H1 (cell line): ENCODE data around the gene DRC3. TPM values are rescaled to one million over a fixed set of nuclear protein-coding genes. Genes with fewer than 3 reads are reported as not detected.

Experiments used
- CTCF ChIA-PET: fragments of 300-600 bp; sonication (Branson Sonifier 250); formaldehyde crosslinking; loops from one replicate; lab custom pipeline; 2021; ENCODE audit not compliant: partially characterized antibody; lab: Charles Lee
- POLR2A ChIA-PET: fragments of 300-600 bp; sonication (Branson Sonifier 250); formaldehyde crosslinking; loops from one replicate; lab custom pipeline; 2021; ENCODE audit warnings: inconsistent platforms; ENCODE audit not compliant: partially characterized antibody; lab: Charles Lee
- DNase-seq, 2 experiments: peaks; one replicate each; pipeline versions ENCODE4 v3.0.0 to v3.0.0-alpha.2; 2010 to 2022; ENCODE audit warnings: low spot score in 2 of 2, low read depth in 1 of 2, mixed read lengths in 1 of 2
- FAIRE-seq: peaks from 2 replicates; lab custom pipeline; 2011; peaks lifted over from hg19 to GRCh38; lab: Jason Lieb, UNC
- H2AFZ ChIP-seq: 2 replicates; pipeline ENCODE4 v1.8.1; 2012; ENCODE audit warnings: low read length, inconsistent platforms
- H2AK5ac ChIP-seq: 2 replicates; pipeline ENCODE4 v1.6.1; 2013; ENCODE audit warnings: low read depth, low read length
- H2BK120ac ChIP-seq: replicated peaks from 2 replicates; pipeline ENCODE3; 2013; ENCODE audit warnings: low read depth, low read length, inconsistent platforms
- H2BK12ac ChIP-seq: 2 replicates; pipeline ENCODE4 v1.6.1; 2013; ENCODE audit warnings: low read depth, low read length
- H2BK15ac ChIP-seq: 2 replicates; pipeline ENCODE4 v1.6.1; 2013; ENCODE audit warnings: low read length
- H2BK20ac ChIP-seq: 2 replicates; pipeline ENCODE4 v1.6.1; 2013; ENCODE audit warnings: low read length
- H2BK5ac ChIP-seq: 2 replicates; pipeline ENCODE4 v1.6.1; 2013; ENCODE audit warnings: low read depth, low read length
- H3K14ac ChIP-seq: 2 replicates; pipeline ENCODE4 v1.6.1; 2013; ENCODE audit warnings: inconsistent platforms; ENCODE audit not compliant: insufficient read length
- H3K18ac ChIP-seq: 2 replicates; pipeline ENCODE4 v1.6.1; 2013; ENCODE audit warnings: low read length; ENCODE audit errors: extremely low read depth
- H3K23ac ChIP-seq: 2 replicates; pipeline ENCODE4 v1.6.1; 2013; ENCODE audit warnings: inconsistent platforms; ENCODE audit not compliant: insufficient read length
- H3K23me2 ChIP-seq: 2 replicates; pipeline ENCODE4 v1.6.1; 2013; ENCODE audit warnings: low read depth, low read length
- H3K27ac ChIP-seq: 2 replicates; pipeline ENCODE4 v1.6.1; 2011; ENCODE audit warnings: low read depth, low read length, inconsistent platforms
- H3K27me3 ChIP-seq, 4 experiments: replicated peaks in 1 of 4; 1 replicate in 1 of 4; 2 replicates in 3 of 4; pipeline versions ENCODE4 v1.6.1 to v1.8.1; 2011 to 2013; ENCODE audit warnings: low read length in 3 of 4, mild to moderate bottlenecking in 3 of 4, inconsistent platforms in 2 of 4, mixed read lengths in 2 of 4, moderate library complexity in 1 of 4; ENCODE audit not compliant: control insufficient read depth in 3 of 4, insufficient read depth in 3 of 4; ENCODE audit errors: extremely low read depth in 1 of 4
- H3K36me3 ChIP-seq, 4 experiments: 2 replicates each; pipeline versions ENCODE4 v1.6.1 to v1.8.1; 2011 to 2013; ENCODE audit warnings: mild to moderate bottlenecking in 4 of 4, low read length in 3 of 4, moderate library complexity in 2 of 4, control low read depth in 1 of 4, inconsistent platforms in 1 of 4; ENCODE audit not compliant: insufficient read depth in 4 of 4, control insufficient read depth in 2 of 4
- H3K4ac ChIP-seq: replicated peaks from 2 replicates; pipeline ENCODE3; 2013; ENCODE audit warnings: low read length, low read depth, mixed read lengths, inconsistent platforms; ENCODE audit not compliant: insufficient read length
- H3K4me1 ChIP-seq, 4 experiments: replicated peaks in 1 of 4; 1 replicate in 1 of 4; 2 replicates in 3 of 4; pipeline versions ENCODE4 v1.6.1 to v1.8.1; 2011 to 2013; ENCODE audit warnings: low read length in 3 of 4, inconsistent platforms in 2 of 4, mixed read lengths in 1 of 4; ENCODE audit not compliant: insufficient read depth in 4 of 4, control insufficient read depth in 3 of 4
- H3K4me2 ChIP-seq, 2 experiments: 2 replicates each; pipeline versions ENCODE4 v1.6.1 to v1.8.1; 2011 to 2013; ENCODE audit warnings: low read depth in 2 of 2, low read length in 2 of 2, control low read depth in 1 of 2, inconsistent platforms in 1 of 2, mild to moderate bottlenecking in 1 of 2; ENCODE audit not compliant: insufficient read depth in 1 of 2
- H3K4me3 ChIP-seq, 4 experiments: fragments of 200-600, 300-600 bp in 1 of 4; sonication (generic), shearing (Covaris generic), sonication (Bioruptor Twin) in 1 of 4; 2 replicates each; pipeline versions ENCODE4 v1.5.1 to v1.8.1; 2011 to 2016; ENCODE audit warnings: low read length in 4 of 4, low read depth in 3 of 4, control low read depth in 2 of 4, inconsistent platforms in 2 of 4, mild to moderate bottlenecking in 2 of 4, mixed read lengths in 1 of 4, moderate library complexity in 1 of 4; ENCODE audit not compliant: insufficient read depth in 2 of 4; ENCODE audit errors: extremely low read depth in 1 of 4
- H3K56ac ChIP-seq: replicated peaks from 2 replicates; pipeline ENCODE3; 2013; ENCODE audit warnings: low read depth, mild to moderate bottlenecking, mixed read lengths, low read length, inconsistent platforms; ENCODE audit not compliant: insufficient read length
- H3K79me1 ChIP-seq: 2 replicates; pipeline ENCODE4 v1.6.1; 2013; ENCODE audit warnings: low read depth, low read length, control low read depth
- H3K79me2 ChIP-seq, 2 experiments: 2 replicates each; pipeline versions ENCODE4 v1.6.1 to v1.8.1; 2012 to 2013; ENCODE audit warnings: low read length in 2 of 2, mild to moderate bottlenecking in 2 of 2, inconsistent platforms in 1 of 2; ENCODE audit not compliant: insufficient read depth in 2 of 2, control insufficient read depth in 1 of 2
- H3K9ac ChIP-seq, 4 experiments: replicated peaks in 1 of 4; 1 replicate in 1 of 4; 2 replicates in 3 of 4; pipeline versions ENCODE4 v1.6.1 to v1.8.1; 2011 to 2013; ENCODE audit warnings: low read depth in 3 of 4, low read length in 3 of 4, control low read depth in 2 of 4, mild to moderate bottlenecking in 2 of 4, moderate library complexity in 2 of 4, inconsistent platforms in 1 of 4; ENCODE audit errors: extremely low read depth in 1 of 4
- H3K9me3 ChIP-seq, 2 experiments: 2 replicates each; pipeline versions ENCODE4 v1.6.1 to v1.8.1; 2012 to 2013; ENCODE audit warnings: mild to moderate bottlenecking in 2 of 2, moderate library complexity in 2 of 2, control low read depth in 1 of 2, inconsistent platforms in 1 of 2, low read depth in 1 of 2, low read length in 1 of 2, mixed read lengths in 1 of 2; ENCODE audit not compliant: insufficient read depth in 2 of 2
- H4K20me1 ChIP-seq, 2 experiments: replicated peaks in 1 of 2; 2 replicates each; pipeline versions ENCODE3 to v1.8.1; 2011 to 2013; ENCODE audit warnings: inconsistent platforms in 2 of 2, low read length in 2 of 2, mild to moderate bottlenecking in 1 of 2; ENCODE audit not compliant: insufficient read depth in 2 of 2, control insufficient read depth in 1 of 2
- H4K5ac ChIP-seq: 2 replicates; pipeline ENCODE4 v1.6.1; 2013; ENCODE audit warnings: low read length, low read depth, mixed read lengths, inconsistent platforms; ENCODE audit not compliant: insufficient read length
- H4K8ac ChIP-seq: 2 replicates; pipeline ENCODE4 v1.8.0; 2013; ENCODE audit warnings: mild to moderate bottlenecking, moderate library complexity, low read length, inconsistent platforms; ENCODE audit not compliant: insufficient read depth; ENCODE audit errors: extremely low read depth
- H4K91ac ChIP-seq: replicated peaks from 2 replicates; pipeline ENCODE3; 2013; ENCODE audit warnings: low read length, mixed read lengths, inconsistent platforms; ENCODE audit not compliant: insufficient read length
- CHD2 ChIP-seq: IDR thresholded peaks from 2 replicates; pipeline ENCODE4 v1.6.1; 2012; ENCODE audit warnings: low read length, improper control_type of control experiment
- HDAC6 ChIP-seq: IDR thresholded peaks from one replicate; pipeline ENCODE4 v1.7.1; 2012; ENCODE audit warnings: low read depth, mild to moderate bottlenecking, inconsistent platforms, low read length, moderate library complexity
- KDM1A ChIP-seq: fragments of 200-600, 300-600 bp; sonication (generic); IDR thresholded peaks from 2 replicates; pipeline ENCODE4 v1.7.1; 2016; ENCODE audit warnings: mild to moderate bottlenecking, low read length, borderline replicate concordance
- KDM4A ChIP-seq: IDR thresholded peaks from one replicate; pipeline ENCODE4 v1.7.1; 2012; ENCODE audit warnings: low read depth, mild to moderate bottlenecking, moderate library complexity, low read length, inconsistent platforms; ENCODE audit not compliant: severe bottlenecking
- POU5F1 ChIP-seq: IDR thresholded peaks from 2 replicates; pipeline ENCODE4 v1.6.1; 2011; ENCODE audit warnings: low read depth, mild to moderate bottlenecking, low read length, moderate library complexity
- RFX5 ChIP-seq: IDR thresholded peaks from 2 replicates; pipeline ENCODE4 v1.6.1; 2011; ENCODE audit warnings: low read depth, low read length, improper control_type of control experiment, borderline replicate concordance
- RNF2 ChIP-seq: fragments of 200-900, 300-1000 bp; sonication (generic); IDR thresholded peaks from 2 replicates; pipeline ENCODE4 v1.7.1; 2016; ENCODE audit warnings: borderline replicate concordance, low read depth, mild to moderate bottlenecking, antibody characterized with exemption, low read length; ENCODE audit not compliant: poor library complexity, severe bottlenecking; ENCODE audit errors: missing control alignments
- RXRA ChIP-seq: IDR thresholded peaks from 2 replicates; pipeline ENCODE4 v1.6.1; 2011; ENCODE audit warnings: low read depth, mild to moderate bottlenecking, low read length, moderate library complexity; ENCODE audit not compliant: insufficient read depth
- SAP30 ChIP-seq: fragments of 300-600 bp; sonication (generic); IDR thresholded peaks from 2 replicates; pipeline ENCODE4 v1.7.1; 2012; ENCODE audit warnings: low read length, moderate library complexity, mild to moderate bottlenecking, inconsistent platforms; ENCODE audit not compliant: insufficient read depth, insufficient replicate concordance
- SIRT6 ChIP-seq: IDR thresholded peaks from one replicate; pipeline ENCODE4 v1.7.1; 2012; ENCODE audit warnings: low read length, inconsistent platforms
- SIX5 ChIP-seq: IDR thresholded peaks from 2 replicates; pipeline ENCODE4 v1.6.1; 2011; ENCODE audit warnings: mild to moderate bottlenecking, low read depth, low read length
- SUZ12 ChIP-seq: fragments of 200-600 bp; sonication (generic); IDR thresholded peaks from 2 replicates; pipeline ENCODE4 v1.6.1; 2012; ENCODE audit warnings: mild to moderate bottlenecking, inconsistent platforms, low read length, moderate library complexity, mixed read lengths
- TCF12 ChIP-seq: IDR thresholded peaks from 2 replicates; pipeline ENCODE4 v1.6.1; 2011; ENCODE audit warnings: low read depth, mild to moderate bottlenecking, low read length
- WGBS, 2 experiments: shearing (Covaris generic) in 1 of 2; methylation state at CpG; one replicate each; pipeline versions ENCODE4 v1.1.6 to v1.1.7; 2013 to 2015; ENCODE audit warnings: low lambda C conversion rate in 2 of 2, mixed read lengths in 2 of 2, inconsistent platforms in 1 of 2, low coverage in 1 of 2, missing lambda C conversion rate in 1 of 2; ENCODE audit not compliant: insufficient replicate concordance in 2 of 2, insufficient coverage in 1 of 2, insufficient read length in 1 of 2; ENCODE audit errors: extremely low coverage in 1 of 2, missing lambda C conversion rate in 1 of 2; 5-methylcytosine and 5-hydroxymethylcytosine counted together
- polyA plus RNA-seq, 7 experiments: library from polyadenylated mRNA; depleted of rRNA in 3 of 7; stranded (reverse) in 5 of 7; unstranded in 2 of 7; fragments of >200 nt in 5 of 7; fragments of 200-250 nt in 2 of 7; gene quantifications; 1 replicate in 5 of 7; 2 replicates in 1 of 7; 4 replicates in 1 of 7; pipeline versions ENCODE4 v1.2.1 to v1.2.3, GENCODE V29; 2011 to 2013; ENCODE audit warnings: missing spikeins in 2 of 7, mixed read lengths in 2 of 7
- total RNA-seq: library from RNA; stranded (reverse); fragmentation: NEBNext Ultra II Directional; extraction: Animal tissue kit (Norgen Biotek cat#: 25700); gene quantifications from 2 replicates; pipeline ENCODE4 v1.2.1, GENCODE V29; 2021

The DRC3 gene
- total and polyA plus RNA-seq, 2 of the 8 experiments (the other 6 are each of a cell fraction or from before 2014, with no cell fraction given) = 0.59 TPM; not detected in 1

DNA sequence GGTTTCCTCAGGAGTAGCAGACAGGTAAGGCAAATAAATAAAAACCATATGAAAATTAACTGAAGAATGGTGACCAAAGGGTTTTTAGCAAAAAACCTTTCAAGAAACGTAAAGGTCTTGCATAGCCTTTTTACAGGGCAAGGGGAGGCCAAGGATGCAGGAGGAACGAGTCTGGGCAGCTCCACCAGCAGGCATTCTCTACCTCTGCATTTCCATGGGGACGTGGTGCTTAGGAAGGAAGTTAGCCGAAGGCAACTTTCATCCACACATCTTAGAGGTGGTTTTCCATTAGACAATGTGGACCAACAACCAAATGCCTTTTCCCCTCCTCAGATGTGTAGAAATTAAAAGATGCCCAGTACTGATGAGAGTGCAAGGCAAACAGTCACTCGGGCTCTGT, 21.1 kb upstream of the DRC3 start:
- Histone ChIP-seq H2AFZ (no peak overlapping the region), H2BK120ac (no peak overlapping the region), H3K9me3 (no peaks in the 10 kb centered on the region), H3K36me3 (no peaks in the 10 kb centered on the region), H3K4me3 (no peak overlapping the region), H3K4me2 (no peak overlapping the region), H3K27ac (no peak overlapping the region), H4K5ac (no peak overlapping the region), H3K56ac (no peak overlapping the region), H2BK15ac (no peak overlapping the region), H4K8ac (no peak overlapping the region), H3K23ac (no peak overlapping the region), H2BK20ac (no peak overlapping the region), H3K23me2 (no peaks in the 10 kb centered on the region), H3K79me1 (no peaks in the 10 kb centered on the region), H3K9ac (no peak overlapping the region), H3K4me1 (peaks cover 0 to 8% (median under 1%) of the 10 kb centered on the region in 4 experiments; a peak in 1 of 7 replicates), H2AK5ac (no peak overlapping the region), H2BK5ac (no peak overlapping the region), H4K20me1 (no peaks in the 10 kb centered on the region), H3K79me2 (no peaks in the 10 kb centered on the region), H4K91ac (no peak overlapping the region), H3K4ac (no peak overlapping the region), H3K27me3 (no peaks in the 10 kb centered on the region), H3K18ac (no peak overlapping the region), H3K14ac (no peak overlapping the region), H2BK12ac (no peak overlapping the region)
- TF ChIP-seq SUZ12 (no peak), CHD2 (no peak), SIRT6 (no peak), POU5F1 (no peak), KDM4A (no peak), RNF2 (no peak), HDAC6 (no peak), RFX5 (no peak), KDM1A (no peak), RXRA (no peak), TCF12 (no peak), SAP30 (no peak), SIX5 (no peak)
- no peak for FAIRE-seq
- 83% methylated on average over 5 of the region's 5 CpGs; no CpG with 5 or more reads in 1 of the 2 experiments for WGBS, 2 experiments
- CTCF ChIA-PET = interaction anchor here (1.0 to 2.1 kb wide), 3 partner anchors 19 to 167 kb away, joined by 3 to 4 read pairs (median 4); no protein-coding TSS in a partner anchor
- DNase-seq = no peak
- POLR2A ChIA-PET = no interaction called here
